ENCODE results near the gene DCAF8.
A peak's percentile ranks its signal among the peaks of the same experiment; 100 is the strongest.

DCAF8 gene

DNA sequence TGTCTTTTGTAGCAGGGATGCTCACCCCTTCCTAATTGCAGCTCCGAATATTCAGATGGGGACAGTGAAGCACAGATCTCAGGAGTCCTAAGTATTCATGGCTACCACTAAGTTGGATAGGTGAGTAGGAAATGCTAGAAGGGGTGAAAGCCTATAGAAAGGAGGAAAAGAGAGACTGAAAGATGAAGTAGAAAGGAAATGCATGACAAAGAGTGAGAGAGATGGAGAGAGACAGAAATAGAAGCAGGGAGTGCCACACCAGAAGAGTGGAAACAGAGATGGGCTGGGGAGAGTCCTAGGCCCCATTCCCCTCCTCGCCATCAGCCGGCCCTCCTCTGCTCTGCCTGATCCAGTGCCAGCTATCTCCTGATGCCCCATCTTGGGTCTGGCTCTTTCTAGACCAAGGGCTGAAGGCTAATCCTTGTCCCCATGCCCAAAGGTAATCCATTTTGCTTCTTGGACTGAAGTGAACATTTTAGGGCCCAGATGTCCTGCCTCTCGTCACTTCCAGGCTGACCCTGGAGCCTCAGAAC, 55.2 kb downstream of the DCAF8 start:
- Histone ChIP-seq H3K27me3 (ENCODE audit: control insufficient read depth in 1 of 2, insufficient read depth in 2 of 2, low read length in 2 of 2) (no peaks in the 10 kb centered on the region), H3K27ac (ENCODE audit: low read depth, low read length) (no peak overlapping the region), H3K9me3 (ENCODE audit: low read length) (no peaks in the 10 kb centered on the region), H3K9ac (ENCODE audit: low read length) (peak overlapping the region; percentile 15), H3K36me3 (ENCODE audit: insufficient read depth, low read length) (peaks cover 18% of the 10 kb centered on the region), H3K4me1 (ENCODE audit: insufficient read depth, low read length) (peaks cover 63% of the 10 kb centered on the region), H3K4me3 (ENCODE audit: low read depth in 1 of 2, low read length in 2 of 2) (peak overlapping the region; percentile 23 to 82)

DNA sequence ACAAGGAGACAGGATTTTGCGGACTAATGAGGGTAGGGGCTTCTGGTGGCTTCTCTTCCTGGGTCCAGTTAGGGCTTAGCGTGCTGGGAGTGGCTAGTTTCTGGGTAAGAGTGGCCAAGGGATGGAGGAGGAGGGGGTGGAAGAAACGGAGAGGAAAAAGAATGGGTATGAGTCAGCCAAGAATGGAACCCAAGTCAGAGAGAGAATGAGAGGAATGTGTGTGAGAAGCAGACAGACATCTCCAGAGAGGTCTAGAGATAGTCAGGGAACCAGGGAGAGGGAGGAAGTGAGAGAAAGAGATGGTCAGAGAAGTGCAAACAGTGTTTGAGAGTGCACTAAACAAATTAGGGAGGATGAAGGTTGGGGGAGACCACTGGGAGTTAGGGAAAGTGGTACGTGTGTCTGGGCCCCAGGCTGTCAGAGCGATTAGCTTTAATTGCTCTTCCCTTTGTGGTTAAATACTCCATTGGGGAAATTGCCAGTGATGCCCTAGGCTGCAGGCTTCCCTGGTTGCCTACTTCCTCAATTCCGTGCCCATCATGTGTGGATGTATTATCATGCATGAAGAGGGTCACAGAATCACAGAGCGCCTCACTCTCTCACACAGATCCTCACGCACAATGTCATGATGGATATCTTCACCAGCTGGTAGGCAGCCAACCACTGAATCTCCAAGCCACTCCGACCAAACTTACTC, 55.8 kb downstream of the DCAF8 start:
- Histone ChIP-seq H3K4me3 (ENCODE audit: low read depth in 1 of 2, low read length in 2 of 2) (peak overlapping the region in 1 of 2 donors; percentile 82), H3K4me1 (ENCODE audit: insufficient read depth, low read length) (peaks cover 63% of the 10 kb centered on the region), H3K9ac (ENCODE audit: low read length) (peak overlapping the region; percentile 51), H3K27me3 (ENCODE audit: control insufficient read depth in 1 of 2, insufficient read depth in 2 of 2, low read length in 2 of 2) (no peaks in the 10 kb centered on the region), H3K27ac (ENCODE audit: low read depth, low read length) (peak overlapping the region; percentile 95), H3K36me3 (ENCODE audit: insufficient read depth, low read length) (peaks cover 12% of the 10 kb centered on the region), H3K9me3 (ENCODE audit: low read length) (no peaks in the 10 kb centered on the region)

DNA sequence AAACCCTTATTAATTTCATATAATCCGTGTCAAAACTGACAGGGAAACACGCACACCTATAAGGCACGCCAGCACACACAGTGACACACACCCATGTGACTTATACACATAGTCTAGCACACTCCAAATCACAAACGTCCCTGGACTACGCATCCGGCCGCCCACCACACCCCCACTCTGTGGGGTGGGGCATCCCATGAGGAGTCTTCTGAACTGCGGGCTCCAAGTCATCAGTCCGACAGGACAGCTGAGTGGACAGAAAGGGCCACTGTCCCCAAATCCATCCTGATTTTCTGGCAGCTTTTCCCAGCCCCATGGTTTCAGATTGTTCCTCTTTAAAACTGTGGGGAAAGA, 56.3 kb downstream of the DCAF8 start:
- H3K36me3 ChIP-seq (ENCODE audit: insufficient read depth, low read length): peaks cover 8% of the 10 kb centered on the region
- H3K27ac ChIP-seq (ENCODE audit: low read depth, low read length): peak overlapping the region; percentile 95
- no peaks in the 10 kb centered on the region for H3K27me3 ChIP-seq (ENCODE audit: control insufficient read depth in 1 of 2, insufficient read depth in 2 of 2, low read length in 2 of 2)
- H3K9me3 ChIP-seq (ENCODE audit: low read length): no peaks in the 10 kb centered on the region
- H3K9ac ChIP-seq (ENCODE audit: low read length): peak overlapping the region; percentile 51
- H3K4me1 ChIP-seq (ENCODE audit: insufficient read depth, low read length): peaks cover 61% of the 10 kb centered on the region
- peak overlapping the region; percentile 82 to 99 for H3K4me3 ChIP-seq (ENCODE audit: low read depth in 1 of 2, low read length in 2 of 2)

DNA sequence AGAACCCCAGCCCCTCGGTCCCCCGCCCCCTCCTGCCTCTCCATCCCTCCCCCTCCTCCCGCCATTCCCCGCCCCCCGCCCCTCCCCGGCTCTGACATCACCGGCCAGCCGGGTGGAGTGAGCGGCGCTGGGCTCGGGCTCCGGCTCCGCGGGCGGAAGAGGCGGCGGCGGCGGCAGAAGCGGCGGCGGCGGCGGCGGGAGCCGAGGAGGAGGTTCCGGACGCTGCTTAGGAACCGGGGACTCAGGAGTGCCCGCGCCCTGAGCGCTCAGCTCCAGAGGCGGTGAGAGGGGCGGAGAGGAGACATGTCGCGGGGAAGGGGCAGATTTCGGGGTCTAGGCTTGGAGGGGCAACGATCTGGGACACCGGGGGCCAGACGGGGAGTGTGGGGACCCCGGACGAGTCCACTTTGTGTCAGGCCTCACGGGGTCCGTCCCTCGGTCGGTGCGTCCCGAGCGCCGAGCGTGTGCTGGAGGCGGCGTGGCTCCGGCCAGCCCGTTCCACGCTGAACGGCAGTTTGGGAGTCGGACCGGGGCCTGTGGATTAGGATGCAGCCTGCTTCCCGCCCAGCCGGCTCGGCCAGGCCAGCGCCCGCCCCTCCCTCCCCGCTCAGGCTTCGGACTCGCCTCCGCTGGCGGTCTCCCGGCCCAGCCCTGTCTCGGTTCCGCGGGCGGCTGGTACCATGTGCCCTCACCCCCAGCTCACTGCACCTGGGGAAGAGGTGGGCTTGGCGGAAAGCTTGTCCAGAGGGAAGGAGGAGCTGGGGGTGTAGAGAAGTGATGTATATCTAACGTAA, 56.9 kb downstream of the DCAF8 start, which contains the start of gene PEA15:
Gene PEA15, plus strand, starts transcription at position 143 of the 794 bp plus-strand sequence. CDS start 6,161 bp downstream, outside the sequence.
- peak within 1 kb of the TSS; percentile 51 for H3K9ac ChIP-seq (ENCODE audit: low read length)
- H3K9me3 ChIP-seq (ENCODE audit: low read length): no peaks in the 10 kb centered on the region
- peak within 1 kb of the TSS; percentile 82 to 99 for H3K4me3 ChIP-seq (ENCODE audit: low read depth in 1 of 2, low read length in 2 of 2)
- H3K4me1 ChIP-seq (ENCODE audit: insufficient read depth, low read length): peaks cover 55% of the 10 kb centered on the region
- peaks cover 8% of the 10 kb centered on the region for H3K36me3 ChIP-seq (ENCODE audit: insufficient read depth, low read length)
- peak within 1 kb of the TSS; percentile 95 for H3K27ac ChIP-seq (ENCODE audit: low read depth, low read length)
- H3K27me3 ChIP-seq (ENCODE audit: control insufficient read depth in 1 of 2, insufficient read depth in 2 of 2, low read length in 2 of 2): no peaks in the 10 kb centered on the region

DNA sequence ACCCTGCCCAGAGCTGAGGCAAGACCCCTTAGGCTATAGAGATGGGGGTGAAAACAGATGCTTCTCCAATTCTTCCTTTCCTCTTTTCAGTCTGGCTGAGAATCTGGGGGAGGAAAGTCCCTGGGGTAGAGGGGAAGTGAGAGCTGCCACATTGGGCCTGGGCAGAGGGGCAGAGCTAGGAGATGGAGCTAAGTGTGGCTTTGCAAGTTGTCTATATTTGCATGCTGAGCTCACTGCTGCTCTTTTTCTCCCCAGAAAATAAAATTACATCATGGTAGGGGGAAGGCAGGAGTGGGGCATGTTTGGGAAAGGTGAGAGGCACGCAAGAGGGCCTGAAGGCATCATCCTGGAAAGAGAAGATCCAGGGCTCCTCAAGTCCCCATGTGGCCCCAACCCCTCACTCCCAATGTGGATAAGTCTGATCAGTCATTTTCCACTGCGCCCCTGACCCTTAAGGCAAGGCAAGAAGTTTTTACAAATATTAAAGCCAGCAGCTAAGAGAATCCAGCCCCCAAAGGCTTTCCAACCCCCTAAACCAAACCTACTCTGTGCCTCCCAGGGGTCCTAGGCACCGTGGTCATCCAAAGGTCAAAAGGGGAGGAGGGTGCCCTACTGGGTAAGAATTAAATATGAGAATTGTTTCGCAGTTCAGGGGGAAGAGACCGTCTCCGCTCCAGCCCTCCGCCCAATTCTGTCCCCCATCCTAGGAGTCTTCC, 57.7 kb downstream of the DCAF8 start:
- peak overlapping the region; percentile 41 for H3K9ac ChIP-seq (ENCODE audit: low read length)
- no peaks in the 10 kb centered on the region for H3K9me3 ChIP-seq (ENCODE audit: low read length)
- H3K4me1 ChIP-seq (ENCODE audit: insufficient read depth, low read length): peaks cover 48% of the 10 kb centered on the region
- peaks cover 8% of the 10 kb centered on the region for H3K36me3 ChIP-seq (ENCODE audit: insufficient read depth, low read length)
- H3K27ac ChIP-seq (ENCODE audit: low read depth, low read length): peak overlapping the region; percentile 95
- H3K4me3 ChIP-seq (ENCODE audit: low read depth in 1 of 2, low read length in 2 of 2): peak overlapping the region in 1 of 2 donors; percentile 24
- no peaks in the 10 kb centered on the region for H3K27me3 ChIP-seq (ENCODE audit: control insufficient read depth in 1 of 2, insufficient read depth in 2 of 2, low read length in 2 of 2)

DNA sequence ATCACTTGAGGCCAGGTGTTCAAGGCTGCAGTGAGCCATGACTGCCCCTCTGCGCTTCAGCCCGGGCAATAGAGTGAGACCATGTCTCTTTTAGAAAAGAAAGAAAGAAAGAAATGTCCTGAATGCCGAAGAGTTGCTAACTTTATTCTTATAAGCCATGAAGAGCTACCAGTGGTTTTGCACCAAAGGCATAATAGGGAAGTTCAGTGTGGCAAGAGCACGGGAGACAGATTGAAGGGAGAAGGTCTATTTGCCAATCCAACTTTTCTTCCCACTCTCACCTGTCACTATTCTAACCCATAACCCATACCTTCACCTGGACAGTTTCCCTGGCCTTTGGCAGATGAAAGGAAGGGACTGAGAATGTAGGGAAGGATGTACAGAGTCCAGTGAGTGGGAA, 61.6 kb downstream of the DCAF8 start:
- Histone ChIP-seq H3K4me3 (ENCODE audit: low read depth in 1 of 2, low read length in 2 of 2) (no peak overlapping the region), H3K36me3 (ENCODE audit: insufficient read depth, low read length) (no peaks in the 10 kb centered on the region), H3K27ac (ENCODE audit: low read depth, low read length) (no peak overlapping the region), H3K4me1 (ENCODE audit: insufficient read depth, low read length) (peaks cover 9% of the 10 kb centered on the region), H3K27me3 (ENCODE audit: control insufficient read depth in 1 of 2, insufficient read depth in 2 of 2, low read length in 2 of 2) (no peaks in the 10 kb centered on the region), H3K9me3 (ENCODE audit: low read length) (no peaks in the 10 kb centered on the region), H3K9ac (ENCODE audit: low read length) (no peak overlapping the region)

DNA sequence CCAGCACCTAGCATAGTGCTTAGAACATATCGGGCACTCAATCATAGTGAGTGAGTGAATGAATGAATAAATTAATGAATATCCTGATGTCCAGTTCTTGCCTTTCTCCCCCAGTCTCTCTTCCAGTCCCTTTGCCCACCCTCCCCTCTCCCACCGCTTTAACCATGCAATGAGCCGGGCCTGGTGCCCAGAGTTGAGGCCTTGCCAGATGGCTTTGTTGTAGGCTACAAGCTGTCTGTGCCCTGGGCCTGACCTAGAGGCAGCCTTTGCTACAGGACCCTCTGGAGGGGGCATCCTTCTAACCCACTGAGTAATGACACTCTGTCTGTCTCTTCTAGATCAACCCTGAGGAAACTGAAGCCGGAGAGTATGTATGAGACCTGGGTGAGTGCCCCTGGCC, 65.1 kb downstream of the DCAF8 start:
- H3K4me3 ChIP-seq (ENCODE audit: low read depth in 1 of 2, low read length in 2 of 2): no peak overlapping the region
- peaks cover 14% of the 10 kb centered on the region for H3K4me1 ChIP-seq (ENCODE audit: insufficient read depth, low read length)
- no peaks in the 10 kb centered on the region for H3K36me3 ChIP-seq (ENCODE audit: insufficient read depth, low read length)
- H3K9ac ChIP-seq (ENCODE audit: low read length): no peak overlapping the region
- H3K27ac ChIP-seq (ENCODE audit: low read depth, low read length): no peak overlapping the region
- no peaks in the 10 kb centered on the region for H3K9me3 ChIP-seq (ENCODE audit: low read length)
- H3K27me3 ChIP-seq (ENCODE audit: control insufficient read depth in 1 of 2, insufficient read depth in 2 of 2, low read length in 2 of 2): no peaks in the 10 kb centered on the region

DNA sequence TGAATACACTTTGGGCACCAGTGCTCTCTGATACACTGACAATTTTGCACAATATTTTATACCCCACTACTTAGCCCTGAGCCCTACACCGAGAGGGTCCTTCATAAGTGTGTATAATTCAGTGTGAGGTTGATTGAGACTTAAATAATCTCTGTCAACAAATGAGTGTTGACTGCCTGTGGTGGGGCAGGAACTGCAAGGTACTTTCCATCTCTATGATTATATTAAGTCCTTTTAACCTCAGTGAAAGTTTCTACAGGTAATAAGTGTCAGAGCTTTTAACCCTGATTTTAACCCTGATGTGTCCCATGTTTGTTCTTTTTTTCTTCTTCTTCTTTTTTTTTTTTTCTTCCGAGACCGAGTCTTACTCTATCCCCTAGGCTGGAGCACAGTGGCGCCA, 66.2 kb downstream of the DCAF8 start:
- Histone ChIP-seq H3K9me3 (ENCODE audit: low read length) (no peaks in the 10 kb centered on the region), H3K4me3 (ENCODE audit: low read depth in 1 of 2, low read length in 2 of 2) (no peak overlapping the region), H3K4me1 (ENCODE audit: insufficient read depth, low read length) (peaks cover 14% of the 10 kb centered on the region), H3K27me3 (ENCODE audit: control insufficient read depth in 1 of 2, insufficient read depth in 2 of 2, low read length in 2 of 2) (no peaks in the 10 kb centered on the region), H3K36me3 (ENCODE audit: insufficient read depth, low read length) (no peaks in the 10 kb centered on the region), H3K9ac (ENCODE audit: low read length) (no peak overlapping the region), H3K27ac (ENCODE audit: low read depth, low read length) (no peak overlapping the region)

DNA sequence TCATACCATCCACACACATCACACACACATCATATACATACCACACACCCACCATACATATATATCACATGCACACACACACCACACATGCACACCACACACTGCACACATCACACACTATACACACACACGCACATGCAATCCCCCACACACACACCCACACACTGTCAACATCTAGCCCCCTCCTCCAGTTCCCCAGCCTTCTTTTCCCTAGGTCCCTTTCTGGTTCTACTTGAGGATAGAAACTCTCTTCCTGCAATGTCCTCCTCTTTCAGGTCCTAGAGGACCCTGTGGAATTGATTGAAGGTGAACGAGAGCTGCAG, 67.7 kb downstream of the DCAF8 start:
- peaks cover 23% of the 10 kb centered on the region for H3K4me1 ChIP-seq (ENCODE audit: insufficient read depth, low read length)
- H3K4me3 ChIP-seq (ENCODE audit: low read depth in 1 of 2, low read length in 2 of 2): no peak overlapping the region
- H3K9me3 ChIP-seq (ENCODE audit: low read length): no peaks in the 10 kb centered on the region
- no peaks in the 10 kb centered on the region for H3K36me3 ChIP-seq (ENCODE audit: insufficient read depth, low read length)
- H3K27me3 ChIP-seq (ENCODE audit: control insufficient read depth in 1 of 2, insufficient read depth in 2 of 2, low read length in 2 of 2): no peaks in the 10 kb centered on the region
- H3K27ac ChIP-seq (ENCODE audit: low read depth, low read length): no peak overlapping the region
- H3K9ac ChIP-seq (ENCODE audit: low read length): no peak overlapping the region

DNA sequence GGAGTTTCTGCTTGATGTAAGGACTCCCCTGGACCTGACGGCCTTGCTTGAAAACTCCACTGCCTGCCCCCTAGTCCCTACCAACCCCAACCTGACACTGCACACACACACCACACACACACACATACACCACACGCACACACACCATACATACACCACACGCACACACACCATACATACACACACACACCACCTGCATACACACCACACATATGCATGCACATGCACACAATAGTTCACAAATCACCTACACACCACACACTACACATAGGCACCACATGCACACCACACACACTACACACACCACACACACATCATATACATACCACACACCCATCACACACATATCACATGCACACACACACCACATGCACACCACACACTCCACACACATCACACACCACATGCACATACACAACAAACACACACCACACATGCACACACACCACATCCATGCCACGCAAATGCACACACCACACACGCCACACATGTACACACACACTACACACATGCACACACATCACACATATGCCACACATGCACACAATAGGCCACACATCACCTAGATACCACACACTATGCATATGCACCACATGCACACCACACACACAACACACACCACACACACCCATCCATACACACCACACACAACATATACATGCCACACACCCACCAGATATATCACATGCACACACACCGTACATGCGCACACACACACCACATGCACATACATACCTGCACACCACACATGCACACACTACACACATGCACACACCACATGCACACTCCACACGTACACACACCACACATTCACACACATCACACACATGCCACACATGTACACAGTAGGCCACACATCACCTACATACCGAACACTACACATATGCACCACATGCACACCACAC, 68.3 kb downstream of the DCAF8 start:
- no peaks in the 10 kb centered on the region for H3K9me3 ChIP-seq (ENCODE audit: low read length)
- peaks cover 29% of the 10 kb centered on the region for H3K4me1 ChIP-seq (ENCODE audit: insufficient read depth, low read length)
- H3K36me3 ChIP-seq (ENCODE audit: insufficient read depth, low read length): no peaks in the 10 kb centered on the region
- H3K27me3 ChIP-seq (ENCODE audit: control insufficient read depth in 1 of 2, insufficient read depth in 2 of 2, low read length in 2 of 2): no peaks in the 10 kb centered on the region
- H3K4me3 ChIP-seq (ENCODE audit: low read depth in 1 of 2, low read length in 2 of 2): no peak overlapping the region
- no peak overlapping the region for H3K27ac ChIP-seq (ENCODE audit: low read depth, low read length)
- H3K9ac ChIP-seq (ENCODE audit: low read length): no peak overlapping the region

All from muscle layer of colon (tissue), 2 donors.